Glomerular visceral epithelial cell (primary cell): Measurements from ENCODE around the gene RICTOR.
A peak's percentile ranks its signal among the peaks of the same experiment; 100 is the strongest.

ENCODE experiments used
- DNase-seq: peaks from one replicate; pipeline ENCODE4 v3.0.0-alpha.2; 2016; ENCODE audit errors: extremely low spot score

Gene RICTOR

DNA sequence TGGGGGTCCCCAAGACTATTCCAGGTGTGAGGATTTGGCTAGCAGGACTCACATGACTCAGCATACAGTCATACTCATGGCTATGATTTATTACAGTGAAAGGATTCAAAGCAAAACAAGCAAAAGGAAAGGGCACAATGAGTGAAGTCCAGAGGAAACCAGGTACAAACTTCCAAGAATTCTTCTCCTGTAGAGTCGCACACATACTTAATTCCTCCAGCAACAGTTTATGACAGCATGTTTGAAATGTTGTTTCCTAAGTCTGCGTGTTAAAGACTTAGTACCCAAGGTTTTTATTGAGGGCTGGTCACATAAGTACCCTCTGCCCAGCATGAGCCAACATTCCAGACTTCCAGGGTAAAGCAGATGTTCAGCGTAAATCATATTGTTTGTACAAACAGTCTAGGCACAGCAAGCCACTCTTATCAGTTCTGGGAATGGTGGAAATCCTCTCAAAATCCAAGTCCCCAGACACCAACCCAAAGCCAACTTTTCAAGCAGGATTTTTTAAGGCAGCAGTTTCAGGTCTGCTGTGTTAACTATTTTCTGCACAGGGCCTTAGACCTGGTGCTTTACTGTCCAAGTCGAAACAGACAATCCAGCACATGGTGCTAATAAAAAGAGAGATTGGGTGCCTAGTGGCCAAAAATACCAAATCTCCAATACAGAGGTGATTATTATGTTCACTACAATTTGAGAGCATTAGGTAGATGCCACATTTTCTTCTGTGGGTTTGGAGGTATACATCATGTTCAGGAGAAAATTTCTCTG lies 18.6 kb upstream of the RICTOR start:
- peak; percentile 40 for DNase-seq

DNA sequence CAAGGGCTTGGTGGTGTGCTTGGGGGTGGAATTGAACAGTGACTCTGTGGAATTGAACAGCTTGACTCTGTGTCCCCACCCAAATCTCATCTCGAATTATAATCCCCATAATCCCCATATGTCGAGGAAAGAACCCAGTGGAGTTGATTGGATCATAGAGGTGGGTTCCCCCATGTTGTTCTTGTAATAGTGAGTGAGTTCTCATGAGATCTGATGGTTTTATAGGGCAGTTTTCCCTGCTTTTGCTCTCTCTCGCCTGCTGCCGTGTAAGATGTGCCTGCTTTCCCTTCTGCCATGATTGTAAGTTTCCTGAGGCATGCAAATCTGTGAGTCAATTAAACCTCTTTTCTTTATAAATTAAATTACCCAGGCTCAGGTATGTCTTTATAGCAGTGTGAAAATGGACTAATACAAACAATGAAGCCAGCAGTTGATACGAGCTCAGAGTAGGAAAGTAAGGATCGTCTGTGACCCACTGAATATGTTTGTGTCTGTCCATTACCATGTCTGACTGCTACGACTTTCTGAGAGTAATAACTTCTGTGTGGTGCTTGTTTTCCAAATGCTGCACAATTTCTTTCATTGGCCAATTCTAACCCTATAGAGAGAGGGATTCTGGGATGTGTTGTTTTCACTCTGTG lies 17.9 kb upstream of the RICTOR start:
- no peak for DNase-seq

DNA sequence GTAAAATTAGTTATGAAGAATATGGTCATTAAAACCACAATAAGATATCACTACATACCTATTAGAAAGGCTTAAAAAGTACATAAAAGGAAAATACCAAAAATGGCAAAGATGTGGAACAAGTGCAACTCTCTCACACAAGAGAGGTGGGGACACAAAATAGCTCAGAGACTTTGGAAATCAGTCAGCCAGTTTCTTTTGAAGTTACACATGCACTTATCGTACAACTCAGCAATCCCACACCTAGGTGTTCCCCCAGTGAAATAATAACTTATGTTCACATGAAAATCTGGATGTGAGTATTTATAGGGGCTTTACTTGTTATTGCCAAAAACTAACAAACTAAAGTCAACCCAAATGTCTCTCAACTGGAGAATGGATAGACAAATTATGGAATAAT lies 9.8 kb upstream of the RICTOR start:
- no peak for DNase-seq

- no peak for DNase-seq
Measured at GRCh38 chr5:39082995-39083394, 8.8 kb upstream of the RICTOR start.

- DNase-seq = peak; percentile 58
Measured at GRCh38 chr5:39080597-39081204, 6.5 kb upstream of the RICTOR start.

GRCh38 chr5:39080168-39080567 lies 6.0 kb upstream of the RICTOR start:
- no peak for DNase-seq

DNA sequence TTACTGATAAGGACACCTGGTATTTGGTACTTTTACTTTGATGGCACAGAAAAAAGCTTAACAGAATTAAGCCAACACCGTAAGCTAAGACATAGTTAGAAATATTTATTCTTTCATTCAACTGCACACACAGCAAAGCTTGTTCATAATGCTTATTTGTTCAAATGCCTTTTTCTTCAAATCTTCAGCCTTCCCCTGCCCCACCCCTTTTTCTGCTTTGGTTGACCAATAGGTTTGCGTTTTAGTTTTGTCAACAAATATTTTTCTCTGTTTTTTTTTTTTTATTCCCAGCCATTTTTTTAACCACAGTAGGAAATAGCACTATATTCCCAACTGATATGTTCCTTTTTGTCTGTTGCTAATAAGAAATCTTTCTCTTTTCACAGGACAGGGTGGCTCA lies 4.9 kb upstream of the RICTOR start:
- no peak for DNase-seq

DNA sequence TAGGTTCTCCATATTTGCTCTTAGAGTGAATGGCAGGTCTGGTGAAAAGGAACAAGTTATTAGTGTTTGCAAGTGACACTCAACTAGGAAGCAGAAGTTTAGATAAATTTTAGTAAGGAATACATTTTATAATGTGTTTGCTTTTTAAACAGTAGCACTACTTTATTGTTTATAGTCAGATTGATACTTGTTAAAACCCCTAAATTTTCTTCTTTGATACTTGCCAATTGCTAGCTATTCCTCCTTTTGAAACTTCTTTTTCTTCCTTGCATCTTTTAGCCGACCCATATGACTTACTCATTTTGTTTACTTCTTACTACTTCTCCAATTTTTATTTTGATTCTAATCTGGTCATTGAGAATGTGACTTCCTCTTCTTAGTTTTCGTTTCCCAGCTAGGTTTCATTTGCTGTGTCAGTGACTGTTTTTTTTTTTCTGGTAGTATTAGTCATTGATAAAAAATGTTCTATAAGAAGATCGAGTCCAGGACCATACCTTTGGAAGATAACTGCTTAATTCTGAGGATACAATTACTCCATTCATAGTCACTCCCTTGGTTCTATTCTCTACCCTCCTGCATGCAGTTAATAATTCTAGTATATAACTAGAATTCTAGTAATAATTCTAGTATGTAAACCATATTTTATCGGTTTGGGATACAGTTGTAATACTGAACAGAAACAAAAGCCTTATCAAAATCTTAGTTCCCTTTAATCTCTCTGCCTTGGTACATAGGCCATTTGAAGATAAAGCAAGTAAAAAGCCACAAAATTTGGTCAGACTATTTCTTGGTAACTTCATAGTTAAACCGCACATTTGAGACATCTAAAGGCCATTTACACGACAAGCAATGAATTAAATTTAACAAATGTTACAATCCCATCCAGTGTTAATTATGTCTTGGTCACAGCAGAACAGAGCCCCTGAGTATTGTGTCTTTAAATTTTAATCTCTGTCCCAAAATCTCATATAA lies 2.8 kb upstream of the RICTOR start:
- peak; percentile 23 for DNase-seq

DNA sequence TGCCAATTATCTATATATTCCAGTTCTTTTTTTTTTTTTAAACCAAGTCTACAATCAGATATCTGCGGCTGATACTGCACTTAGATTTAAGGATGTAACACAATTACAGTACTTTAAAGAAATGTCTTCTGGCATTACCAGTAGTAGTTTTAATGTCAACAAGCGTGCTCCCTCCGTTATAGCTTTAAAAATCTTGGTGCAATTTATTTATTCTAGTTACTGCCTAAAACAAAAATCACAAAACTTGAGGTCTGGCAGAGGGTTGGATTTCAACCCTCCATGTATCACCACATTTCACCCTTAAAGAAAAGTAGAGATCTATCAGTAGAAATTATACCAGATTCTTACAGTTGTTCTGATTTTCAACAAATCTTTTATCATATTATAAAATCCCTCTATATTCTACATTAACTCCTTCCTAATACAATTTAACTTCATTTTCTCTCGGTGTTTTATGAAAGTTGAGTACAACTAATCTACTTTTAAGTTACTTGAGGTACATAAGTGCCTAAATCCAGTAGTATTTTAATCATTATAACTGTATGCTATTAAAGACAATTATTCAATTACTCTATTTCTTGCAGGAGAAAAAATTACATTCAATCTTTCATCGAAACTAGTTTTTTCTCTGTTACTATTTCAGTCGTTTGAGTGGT lies 2.0 kb upstream of the RICTOR start:
- DNase-seq = no peak

DNA sequence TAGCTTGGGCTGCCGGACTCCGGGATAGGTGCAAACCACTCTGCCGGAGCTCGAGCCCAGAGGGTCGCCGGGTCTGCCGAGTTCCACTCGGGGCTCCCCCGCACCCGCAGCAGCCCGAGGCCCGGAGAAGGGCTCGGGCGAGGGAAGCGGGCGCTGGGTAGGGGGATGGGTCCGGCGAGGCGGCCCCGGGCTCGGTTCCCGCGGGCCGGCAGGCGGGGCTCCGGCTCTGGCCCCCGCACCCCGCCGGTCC lies 507 bp downstream of the RICTOR start:
- DNase-seq = no peak

DNA sequence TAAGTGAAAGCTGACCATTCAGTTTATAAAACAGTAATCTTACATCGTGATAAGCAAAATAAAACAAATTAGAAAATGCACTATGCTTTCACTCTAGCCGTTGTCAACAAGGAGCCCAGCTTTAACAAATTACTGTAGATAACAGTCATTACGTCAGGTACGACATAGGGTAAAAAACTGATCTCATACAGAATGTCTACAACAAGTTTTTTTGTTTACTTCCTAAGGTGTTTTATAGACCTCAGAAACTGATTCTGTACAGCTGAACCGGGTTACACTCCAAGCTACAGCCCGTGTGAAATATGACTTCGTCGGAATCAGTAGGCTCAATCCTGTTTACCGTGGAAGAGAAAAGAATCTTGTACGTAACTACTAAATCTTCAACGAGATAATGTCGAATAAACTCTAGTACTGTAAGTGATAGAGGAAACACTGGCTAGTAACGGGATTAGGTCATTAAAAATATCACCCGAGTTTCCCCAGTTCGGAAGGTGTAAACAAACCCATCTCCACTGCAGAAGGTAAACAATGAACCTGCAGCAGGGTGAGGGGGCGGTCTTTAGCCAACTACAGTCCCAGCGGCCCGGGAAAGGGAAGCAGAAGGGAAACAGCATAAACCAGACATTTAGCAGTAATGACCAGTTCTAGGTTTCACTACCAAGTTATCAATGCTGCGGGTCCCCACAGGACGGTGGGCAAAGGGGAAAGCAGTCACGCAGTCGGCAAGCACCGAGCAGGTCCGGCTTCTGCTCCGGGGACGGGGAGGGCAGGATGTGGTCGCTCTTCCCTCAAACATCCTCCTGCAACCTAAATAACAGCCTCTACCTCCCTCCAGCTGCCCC lies 1.1 kb downstream of the RICTOR start:
- DNase-seq = peak; percentile 53

DNA sequence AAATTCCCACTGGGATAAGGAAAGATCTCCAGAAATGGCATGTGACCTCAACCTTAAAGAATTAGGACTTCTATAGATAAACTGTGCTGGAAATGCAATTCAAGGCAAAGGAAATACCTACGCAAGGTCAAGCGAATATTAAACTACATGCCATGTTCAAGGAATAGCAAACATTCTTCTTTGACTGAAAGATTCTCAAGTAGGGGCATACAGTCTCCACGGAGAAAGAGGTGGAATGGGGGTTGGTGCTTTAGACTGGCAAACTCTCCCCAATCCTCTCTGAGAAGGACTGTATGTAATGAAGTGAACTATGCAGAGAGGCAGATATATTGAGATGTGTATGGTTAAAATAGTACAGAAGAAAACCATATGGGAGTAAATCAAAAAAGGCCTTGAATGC lies 6.1 kb downstream of the RICTOR start:
- no peak for DNase-seq

- DNase-seq = no peak
Measured at GRCh38 chr5:39064450-39064849, 9.7 kb downstream of the RICTOR start.

DNA sequence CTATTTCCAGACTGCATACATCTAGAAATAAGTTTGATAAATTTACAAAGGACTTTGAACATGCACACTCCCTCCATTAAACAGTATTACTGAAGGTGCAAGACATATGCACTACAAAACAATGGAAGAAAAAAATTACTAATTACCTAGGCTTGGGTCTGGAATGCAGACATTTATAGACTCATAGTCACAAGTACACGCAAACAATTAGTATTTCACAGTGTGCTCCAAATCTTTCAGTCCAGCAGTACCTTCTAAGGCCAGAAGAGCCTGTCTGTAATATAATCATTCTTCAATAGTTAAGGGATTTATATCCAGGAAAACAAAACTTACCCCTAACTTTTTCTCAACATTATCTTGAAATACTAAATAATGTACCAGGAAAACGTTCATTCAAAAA lies 11.2 kb downstream of the RICTOR start:
- no peak for DNase-seq

GRCh38 chr5:39062530-39062929 lies 11.7 kb downstream of the RICTOR start:
- DNase-seq = no peak

- no peak for DNase-seq
Measured at GRCh38 chr5:39062104-39062503, 12.1 kb downstream of the RICTOR start.

- no peak for DNase-seq
Measured at GRCh38 chr5:39059064-39059463, 15.1 kb downstream of the RICTOR start.

GRCh38 chr5:39058178-39058921 lies 15.8 kb downstream of the RICTOR start:
- DNase-seq = no peak

DNA sequence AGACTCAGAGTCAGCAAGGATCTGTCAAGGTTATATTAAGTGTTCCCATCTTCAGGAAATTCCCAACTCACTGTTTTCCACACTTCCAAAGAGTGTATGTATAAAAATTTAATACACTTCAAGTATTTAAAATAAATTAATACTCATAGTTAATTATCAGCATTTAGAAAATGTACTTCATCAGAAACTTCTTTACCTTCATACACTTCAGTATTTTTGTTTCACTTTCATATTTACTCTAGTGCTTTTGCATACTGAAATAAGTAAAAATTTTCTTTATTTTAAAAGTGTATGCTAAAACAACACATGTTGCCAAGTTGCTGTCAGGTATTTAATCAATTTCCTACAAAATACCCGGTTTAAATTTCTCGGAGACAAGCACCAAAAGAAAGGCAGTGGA lies 16.5 kb downstream of the RICTOR start:
- no peak for DNase-seq

GRCh38 chr5:39055768-39056398 lies 18.3 kb downstream of the RICTOR start:
- no peak for DNase-seq
